K562 (cell line): Measurements from ENCODE around the gene MAGI1. TPM values are rescaled to one million over a fixed set of nuclear protein-coding genes. Genes with fewer than 3 reads are reported as not detected.
A peak's percentile ranks its signal among the peaks of the same experiment; 100 is the strongest.

Source experiments
- ZNF445 ChIP-seq: fragments of 250-450 bp; sonication (Bioruptor Pico); IDR thresholded peaks from 2 replicates; pipeline ENCODE4 v1.4.0; 2020; ENCODE audit warnings: low read depth, mild to moderate bottlenecking, moderate library complexity
- polyA plus RNA-seq, 8 experiments: library from polyadenylated mRNA; depleted of rRNA in 4 of 8; stranded (reverse) in 5 of 8; unstranded in 3 of 8; fragments of >200 nt; fragmentation: Nextera tagmentation in 2 of 8; fragmentation: Illumina TruSeq in 1 of 8; extraction: Ambion mirVana in 2 of 8; extraction: Trizol in 1 of 8; gene quantifications; 2 replicates each; pipeline versions ENCODE4 v1.2.1 to v1.2.3, GENCODE V29; 2011 to 2014; ENCODE audit warnings: inconsistent platforms in 1 of 8, missing spikeins in 1 of 8
- total RNA-seq, 7 experiments: library from RNA; depleted of rRNA in 6 of 7; stranded (reverse); fragments of >200 nt in 6 of 7; fragmentation: Illumina TruSeq in 2 of 7; extraction: Trizol in 2 of 7; gene quantifications; 2 replicates each; pipeline versions ENCODE4 v1.2.1 to v1.2.3, GENCODE V29; 2011 to 2021; ENCODE audit warnings: low replicate concordance in 1 of 7
- TF ChIP-seq, protein P1 (sequence below), 2 experiments: fragments of 450-650 bp; formaldehyde crosslinking in 1 of 2; IDR thresholded peaks; 2 replicates each; pipeline versions ENCODE4 v1.4.0 to v1.6.1; 2014 to 2020; ENCODE audit warnings: mild to moderate bottlenecking in 2 of 2, borderline replicate concordance in 1 of 2, low read depth in 1 of 2
- TF ChIP-seq, protein P2 (sequence below): fragments of 450-650 bp; IDR thresholded peaks from 2 replicates; pipeline ENCODE4 v1.7.1; 2018; ENCODE audit warnings: mild to moderate bottlenecking, low read depth; ENCODE audit not compliant: partially characterized antibody

MAGI1 gene
- total and polyA plus RNA-seq, 9 of the 15 experiments (the other 6 are each of a cell fraction or from before 2014, with no cell fraction given): 7.8 to 59.4 (median 43.2) TPM

DNA sequence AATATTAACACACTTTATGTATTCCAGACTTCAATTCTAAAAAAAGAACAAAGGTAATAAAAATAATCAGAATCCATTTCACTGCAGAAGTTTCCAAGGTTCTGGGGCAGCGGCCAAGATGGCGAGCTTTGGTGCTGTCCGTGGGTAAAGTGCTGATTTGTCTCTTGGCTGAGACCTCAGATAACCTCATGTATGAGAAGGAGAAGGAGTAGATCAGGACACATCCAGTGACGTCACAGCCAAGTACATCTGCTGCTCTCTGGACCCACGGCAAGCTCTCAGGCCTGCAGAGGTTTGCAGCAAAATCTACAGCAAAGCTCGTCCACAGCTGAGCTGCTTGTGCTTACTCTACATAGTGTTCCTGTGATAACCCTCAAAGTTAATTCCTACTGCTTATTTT is 165.7 kb downstream of the MAGI1 start (continued):
- TF ChIP-seq, protein P1, sequence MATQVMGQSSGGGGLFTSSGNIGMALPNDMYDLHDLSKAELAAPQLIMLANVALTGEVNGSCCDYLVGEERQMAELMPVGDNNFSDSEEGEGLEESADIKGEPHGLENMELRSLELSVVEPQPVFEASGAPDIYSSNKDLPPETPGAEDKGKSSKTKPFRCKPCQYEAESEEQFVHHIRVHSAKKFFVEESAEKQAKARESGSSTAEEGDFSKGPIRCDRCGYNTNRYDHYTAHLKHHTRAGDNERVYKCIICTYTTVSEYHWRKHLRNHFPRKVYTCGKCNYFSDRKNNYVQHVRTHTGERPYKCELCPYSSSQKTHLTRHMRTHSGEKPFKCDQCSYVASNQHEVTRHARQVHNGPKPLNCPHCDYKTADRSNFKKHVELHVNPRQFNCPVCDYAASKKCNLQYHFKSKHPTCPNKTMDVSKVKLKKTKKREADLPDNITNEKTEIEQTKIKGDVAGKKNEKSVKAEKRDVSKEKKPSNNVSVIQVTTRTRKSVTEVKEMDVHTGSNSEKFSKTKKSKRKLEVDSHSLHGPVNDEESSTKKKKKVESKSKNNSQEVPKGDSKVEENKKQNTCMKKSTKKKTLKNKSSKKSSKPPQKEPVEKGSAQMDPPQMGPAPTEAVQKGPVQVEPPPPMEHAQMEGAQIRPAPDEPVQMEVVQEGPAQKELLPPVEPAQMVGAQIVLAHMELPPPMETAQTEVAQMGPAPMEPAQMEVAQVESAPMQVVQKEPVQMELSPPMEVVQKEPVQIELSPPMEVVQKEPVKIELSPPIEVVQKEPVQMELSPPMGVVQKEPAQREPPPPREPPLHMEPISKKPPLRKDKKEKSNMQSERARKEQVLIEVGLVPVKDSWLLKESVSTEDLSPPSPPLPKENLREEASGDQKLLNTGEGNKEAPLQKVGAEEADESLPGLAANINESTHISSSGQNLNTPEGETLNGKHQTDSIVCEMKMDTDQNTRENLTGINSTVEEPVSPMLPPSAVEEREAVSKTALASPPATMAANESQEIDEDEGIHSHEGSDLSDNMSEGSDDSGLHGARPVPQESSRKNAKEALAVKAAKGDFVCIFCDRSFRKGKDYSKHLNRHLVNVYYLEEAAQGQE (IDR thresholded peaks at IDR 0.05; ENCODE audit: borderline replicate concordance): peak; percentile 90
- TF ChIP-seq, protein P1 (CRISPR knock-in tag; IDR thresholded peaks at IDR 0.05; ENCODE audit: low read depth): no peak
- TF ChIP-seq, protein P2, sequence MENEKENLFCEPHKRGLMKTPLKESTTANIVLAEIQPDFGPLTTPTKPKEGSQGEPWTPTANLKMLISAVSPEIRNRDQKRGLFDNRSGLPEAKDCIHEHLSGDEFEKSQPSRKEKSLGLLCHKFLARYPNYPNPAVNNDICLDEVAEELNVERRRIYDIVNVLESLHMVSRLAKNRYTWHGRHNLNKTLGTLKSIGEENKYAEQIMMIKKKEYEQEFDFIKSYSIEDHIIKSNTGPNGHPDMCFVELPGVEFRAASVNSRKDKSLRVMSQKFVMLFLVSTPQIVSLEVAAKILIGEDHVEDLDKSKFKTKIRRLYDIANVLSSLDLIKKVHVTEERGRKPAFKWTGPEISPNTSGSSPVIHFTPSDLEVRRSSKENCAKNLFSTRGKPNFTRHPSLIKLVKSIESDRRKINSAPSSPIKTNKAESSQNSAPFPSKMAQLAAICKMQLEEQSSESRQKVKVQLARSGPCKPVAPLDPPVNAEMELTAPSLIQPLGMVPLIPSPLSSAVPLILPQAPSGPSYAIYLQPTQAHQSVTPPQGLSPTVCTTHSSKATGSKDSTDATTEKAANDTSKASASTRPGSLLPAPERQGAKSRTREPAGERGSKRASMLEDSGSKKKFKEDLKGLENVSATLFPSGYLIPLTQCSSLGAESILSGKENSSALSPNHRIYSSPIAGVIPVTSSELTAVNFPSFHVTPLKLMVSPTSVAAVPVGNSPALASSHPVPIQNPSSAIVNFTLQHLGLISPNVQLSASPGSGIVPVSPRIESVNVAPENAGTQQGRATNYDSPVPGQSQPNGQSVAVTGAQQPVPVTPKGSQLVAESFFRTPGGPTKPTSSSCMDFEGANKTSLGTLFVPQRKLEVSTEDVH: no peak
- no peak for TF ChIP-seq ZNF445 (CRISPR knock-in tag)
- TF ChIP-seq, all 486 proteins: peak for 5
